ENCODE measurements around the gene NR3C2. TPM values are rescaled to one million over a fixed set of nuclear protein-coding genes. Genes with fewer than 3 reads are reported as not detected.

Gene NR3C2
- total RNA-seq, 1 experiment from 2014 or later = 0.26 TPM

GRCh38 chr4:148030193-148030873 is 411.9 kb downstream of the NR3C2 start:
- Histone ChIP-seq H3K27me3 (ENCODE audit: control insufficient read depth, insufficient read depth, low read length) (no peaks in the 10 kb centered on the region), H3K36me3 (ENCODE audit: control insufficient read depth, insufficient read depth, low read length) (no peaks in the 10 kb centered on the region; the same call in 1 of the 2 replicates), H3K4me1 (ENCODE audit: control insufficient read depth, insufficient read depth, low read length) (no peaks in the 10 kb centered on the region), H3K27ac (ENCODE audit: low read length) (no peak overlapping the region), H3K9me3 (ENCODE audit: control insufficient read depth, insufficient read depth, low read depth, low read length) (no peaks in the 10 kb centered on the region), H3K4me3 (ENCODE audit: low read depth in 2 of 2, low read length in 2 of 2) (no peak overlapping the region)
- intact Hi-C loops (cut with micrococcal nuclease; ENCODE audit: unreplicated experiment) = no loop called here
- ATAC-seq = no peak
- no TSS peak for BruUV-seq (replicated peaks)
- POLR2A ChIA-PET = no interaction called here
- no peak for DNase-seq (ENCODE audit: low read depth, low spot score)
- in situ Hi-C loops (cut with HindIII; ENCODE audit: low pct_unique_long_range_greater_than_20kb, low sequenced_read_pairs) = no loop called here
- CTCF ChIA-PET = no interaction called here
- no peak for TF ChIP-seq SIN3A (IDR thresholded peaks at IDR 0.05; ENCODE audit: borderline replicate concordance, insufficient read depth, low read depth, low read length)
- TF ChIP-seq REST (IDR thresholded peaks at IDR 0.05; ENCODE audit: insufficient read depth in 1 of 2, low read depth in 2 of 2, low read length in 1 of 2) = no peak
- no peak for TF ChIP-seq TCF7L2 (IDR thresholded peaks at IDR 0.05; ENCODE audit: low read depth, low read length)
- TF ChIP-seq POLR2AphosphoS5 (IDR thresholded peaks at IDR 0.05; ENCODE audit: low read depth, low read length) = no peak
- TF ChIP-seq CTCF (IDR thresholded peaks at IDR 0.05) = no peak

GRCh38 chr4:148029781-148030180 is 412.4 kb downstream of the NR3C2 start:
- DNase-seq (ENCODE audit: low read depth, low spot score) (no peak), ATAC-seq (no peak)
- H3K36me3 ChIP-seq (ENCODE audit: control insufficient read depth, insufficient read depth, low read length) = no peaks in the 10 kb centered on the region; the same call in 1 of the 2 replicates
- H3K27me3 ChIP-seq (ENCODE audit: control insufficient read depth, insufficient read depth, low read length) = no peaks in the 10 kb centered on the region
- H3K9me3 ChIP-seq (ENCODE audit: control insufficient read depth, insufficient read depth, low read depth, low read length) = no peaks in the 10 kb centered on the region
- no peak overlapping the region for H3K4me3 ChIP-seq (ENCODE audit: low read depth in 2 of 2, low read length in 2 of 2)
- no TSS peak for BruUV-seq (replicated peaks)
- ChIA-PET CTCF (no interaction called here), POLR2A (no interaction called here)
- H3K27ac ChIP-seq (ENCODE audit: low read length) = no peak overlapping the region
- intact Hi-C loops (cut with micrococcal nuclease; ENCODE audit: unreplicated experiment) = no loop called here
- in situ Hi-C loops (cut with HindIII; ENCODE audit: low pct_unique_long_range_greater_than_20kb, low sequenced_read_pairs) = no loop called here
- H3K4me1 ChIP-seq (ENCODE audit: control insufficient read depth, insufficient read depth, low read length) = no peaks in the 10 kb centered on the region
- TF ChIP-seq POLR2AphosphoS5 (IDR thresholded peaks at IDR 0.05; ENCODE audit: low read depth, low read length) (no peak), SIN3A (IDR thresholded peaks at IDR 0.05; ENCODE audit: borderline replicate concordance, insufficient read depth, low read depth, low read length) (no peak), TCF7L2 (IDR thresholded peaks at IDR 0.05; ENCODE audit: low read depth, low read length) (no peak), CTCF (IDR thresholded peaks at IDR 0.05) (no peak), REST (IDR thresholded peaks at IDR 0.05; ENCODE audit: insufficient read depth in 1 of 2, low read depth in 2 of 2, low read length in 1 of 2) (no peak)

All from Panc1 (cell line).